ENCODE data around the gene TAS1R1. TPM values are rescaled to one million over a fixed set of nuclear protein-coding genes. Genes with fewer than 3 reads are reported as not detected.
A peak's percentile ranks its signal among the peaks of the same experiment; 100 is the strongest.

TAS1R1 gene
- total RNA-seq, 2 experiments from 2014 or later = not detected

- DNase-seq (no peak), ATAC-seq (peak; percentile 82)
- H3K27ac Mint-ChIP-seq = peak overlapping the region; percentile 83
- ChIA-PET CTCF (interaction anchor here (0.7 to 4.1 kb wide), 2 partner anchors 9 to 13 kb away, joined by 3 to 15 read pairs; partner anchors contain the start of genes NOL9 and TAS1R1), POLR2A (interaction anchor here (1.1 kb wide), 1 partner anchor 9 kb away, joined by 3 read pairs; no protein-coding TSS in a partner anchor)
- H3K4me3 Mint-ChIP-seq = no peak overlapping the region
- H3K27me3 Mint-ChIP-seq = no peaks in the 10 kb centered on the region
- no peaks in the 10 kb centered on the region for H3K9me3 Mint-ChIP-seq
- TF ChIP-seq CTCF (IDR thresholded peaks at IDR 0.05) = no peak
- intact Hi-C loops (cut with micrococcal nuclease) = no loop called here
- H3K36me3 Mint-ChIP-seq (ENCODE audit: low read depth) = peaks cover 49% of the 10 kb centered on the region
- H3K4me1 Mint-ChIP-seq (ENCODE audit: low read depth) = peaks cover 32% of the 10 kb centered on the region
These were observed 10.3 kb upstream of the TAS1R1 start for GRCh38 chr1:6544831-6545230.

- Mint-ChIP-seq H3K27me3 (no peaks in the 10 kb centered on the region), H3K27ac (peak overlapping the region; percentile 83), H3K4me1 (ENCODE audit: low read depth) (peaks cover 32% of the 10 kb centered on the region), H3K9me3 (no peaks in the 10 kb centered on the region), H3K4me3 (no peak overlapping the region), H3K36me3 (ENCODE audit: low read depth) (peaks cover 53% of the 10 kb centered on the region)
- ChIA-PET CTCF (interaction anchor here (4.1 kb wide), 1 partner anchor 9 kb away, joined by 15 read pairs; the partner anchor contains the start of genes NOL9 and TAS1R1), POLR2A (interaction anchor here (1.1 kb wide), 1 partner anchor 8 kb away, joined by 3 read pairs; no protein-coding TSS in a partner anchor)
- ATAC-seq (peak; percentile 34), DNase-seq (no peak)
- intact Hi-C loops (cut with micrococcal nuclease) = no loop called here
- no peak for TF ChIP-seq CTCF (IDR thresholded peaks at IDR 0.05)
These were observed 9.6 kb upstream of the TAS1R1 start for GRCh38 chr1:6545276-6546112.

- DNase-seq = no peak
- H3K36me3 Mint-ChIP-seq (ENCODE audit: low read depth) = peaks cover 50% of the 10 kb centered on the region
- H3K27ac Mint-ChIP-seq = peak overlapping the region; percentile 83
- intact Hi-C loops (cut with micrococcal nuclease) = no loop called here
- no peak for ATAC-seq
- no peak overlapping the region for H3K4me3 Mint-ChIP-seq
- peaks cover 32% of the 10 kb centered on the region for H3K4me1 Mint-ChIP-seq (ENCODE audit: low read depth)
- ChIA-PET CTCF (interaction anchor here (4.1 kb wide), 1 partner anchor 8 kb away, joined by 15 read pairs; the partner anchor contains the start of genes NOL9 and TAS1R1), POLR2A (interaction anchor here (1.2 kb wide), 1 partner anchor 24 kb away, joined by 5 read pairs; no protein-coding TSS in a partner anchor)
- no peaks in the 10 kb centered on the region for H3K9me3 Mint-ChIP-seq
- H3K27me3 Mint-ChIP-seq = no peaks in the 10 kb centered on the region
- no peak for TF ChIP-seq CTCF (IDR thresholded peaks at IDR 0.05)
These were observed 8.8 kb upstream of the TAS1R1 start for GRCh38 chr1:6546326-6546725.

GRCh38 chr1:6547301-6547700, 7.8 kb upstream of the TAS1R1 start:
- intact Hi-C loops (cut with micrococcal nuclease) = no loop called here
- ATAC-seq (no peak), DNase-seq (no peak)
- Mint-ChIP-seq H3K4me3 (no peak overlapping the region), H3K4me1 (ENCODE audit: low read depth) (peaks cover 35% of the 10 kb centered on the region), H3K36me3 (ENCODE audit: low read depth) (peaks cover 46% of the 10 kb centered on the region), H3K9me3 (no peaks in the 10 kb centered on the region), H3K27me3 (no peaks in the 10 kb centered on the region), H3K27ac (peak overlapping the region; percentile 83)
- ChIA-PET CTCF (interaction anchor here (1.0 to 4.1 kb wide), 2 partner anchors 7 to 99 kb away, joined by 3 to 15 read pairs; partner anchors contain the start of genes NOL9 and TAS1R1), POLR2A (interaction anchor here (0.7 to 1.2 kb wide), 2 partner anchors 8 to 25 kb away, joined by 3 to 5 read pairs; no protein-coding TSS in a partner anchor)
- no peak for TF ChIP-seq CTCF (IDR thresholded peaks at IDR 0.05)

Data from activated CD8-positive, alpha-beta T cell treated with anti-CD3 and anti-CD28 coated beads for 36 hours (primary cell).